GM12878 (cell line): ENCODE results near the gene EEF1G. TPM values are rescaled to one million over a fixed set of nuclear protein-coding genes. Genes with fewer than 3 reads are reported as not detected.
A peak's percentile ranks its signal among the peaks of the same experiment; 100 is the strongest.

ENCODE experiments used
- BHLHE40 ChIP-seq, 2 experiments: fragments of 450-650 bp in 1 of 2; IDR thresholded peaks; 2 replicates each; pipeline ENCODE4 v1.6.1; 2011 to 2017; ENCODE audit warnings: low read depth in 2 of 2, borderline replicate concordance in 1 of 2, improper control_type of control experiment in 1 of 2, low read length in 1 of 2, mild to moderate bottlenecking in 1 of 2
- CBFB ChIP-seq: IDR thresholded peaks from 2 replicates; pipeline ENCODE4 v1.6.1; 2016; ENCODE audit warnings: antibody characterized with exemption, low read depth
- CEBPZ ChIP-seq: fragments of 150-350 bp; IDR thresholded peaks from 2 replicates; pipeline ENCODE4 v1.6.1; 2016; ENCODE audit warnings: low read depth, low read length
- CUX1 ChIP-seq: IDR thresholded peaks from 2 replicates; pipeline ENCODE4 v1.6.1; 2012; ENCODE audit warnings: improper control_type of control experiment, low read depth, low read length; ENCODE audit not compliant: insufficient replicate concordance
- DPF2 ChIP-seq: fragments of 450-650 bp; IDR thresholded peaks from 2 replicates; pipeline ENCODE4 v1.6.1; 2017; ENCODE audit warnings: mild to moderate bottlenecking
- GATAD2B ChIP-seq: fragments of 450-650 bp; conservative IDR thresholded peaks from 2 replicates; pipeline ENCODE4 v1.6.1; 2017; ENCODE audit warnings: low read depth, mild to moderate bottlenecking, moderate library complexity
- HCFC1 ChIP-seq: fragments of 150-350 bp; IDR thresholded peaks from 2 replicates; pipeline ENCODE4 v1.6.1; 2014; ENCODE audit warnings: low read length
- HDGF ChIP-seq: fragments of 450-650 bp; IDR thresholded peaks from 2 replicates; pipeline ENCODE4 v1.6.1; 2016; ENCODE audit warnings: antibody characterized with exemption
- MTA2 ChIP-seq: fragments of 450-650 bp; IDR thresholded peaks from 2 replicates; pipeline ENCODE4 v1.6.1; 2016; ENCODE audit warnings: low read depth, mild to moderate bottlenecking, moderate library complexity
- MYB ChIP-seq: fragments of 150-350 bp; IDR thresholded peaks from 2 replicates; pipeline ENCODE4 v1.6.1; 2014; ENCODE audit warnings: mild to moderate bottlenecking, low read depth, low read length, borderline replicate concordance
- POLR2A ChIP-seq: IDR thresholded peaks from 2 replicates; pipeline ENCODE4 v1.6.1; 2011; ENCODE audit warnings: low read depth, mild to moderate bottlenecking, low read length
- RAD21 ChIP-seq: IDR thresholded peaks from 2 replicates; pipeline ENCODE4 v1.6.1; 2011; ENCODE audit warnings: mild to moderate bottlenecking, low read depth, low read length, moderate library complexity; ENCODE audit not compliant: insufficient read depth
- RUNX3 ChIP-seq: IDR thresholded peaks from 2 replicates; pipeline ENCODE4 v1.6.1; 2012; ENCODE audit warnings: low read length, inconsistent platforms
- SMAD5 ChIP-seq: IDR thresholded peaks from 2 replicates; pipeline ENCODE4 v1.6.1; 2016; ENCODE audit warnings: antibody characterized with exemption, low read depth
- SUPT20H ChIP-seq: IDR thresholded peaks from 2 replicates; pipeline ENCODE4 v1.6.1; 2011; ENCODE audit warnings: low read depth, mild to moderate bottlenecking, low read length, moderate library complexity, borderline replicate concordance; ENCODE audit not compliant: control insufficient read depth
- TCF7 ChIP-seq: IDR thresholded peaks from 2 replicates; pipeline ENCODE4 v1.6.1; 2014; ENCODE audit warnings: antibody characterized with exemption, borderline replicate concordance
- polyA plus RNA-seq, 11 experiments: library from polyadenylated mRNA; depleted of rRNA in 4 of 11; unstranded in 6 of 11; stranded (reverse) in 5 of 11; fragments of >200 nt; fragmentation: Nextera tagmentation in 4 of 11; fragmentation: Illumina TruSeq in 1 of 11; extraction: Ambion mirVana in 4 of 11; extraction: Trizol in 1 of 11; gene quantifications; 1 replicate in 1 of 11; 2 replicates in 10 of 11; pipeline versions ENCODE4 v1.2.1 to v1.2.3, GENCODE V29; 2011 to 2016; ENCODE audit warnings: inconsistent platforms in 2 of 11, missing spikeins in 2 of 11, low read depth in 1 of 11
- total RNA-seq, 4 experiments: library from RNA; depleted of rRNA in 3 of 4; stranded (reverse); fragments of >200 nt in 3 of 4; fragmentation: Illumina TruSeq in 1 of 4; extraction: Trizol in 1 of 4; gene quantifications; 2 replicates each; pipeline versions ENCODE4 v1.2.1 to v1.2.3, GENCODE V29; 2013 to 2021
- TF ChIP-seq, protein P1 (sequence below): fragments of 450-650 bp; IDR thresholded peaks from 2 replicates; pipeline ENCODE4 v1.6.1; 2014; ENCODE audit warnings: mild to moderate bottlenecking

EEF1G gene
- total and polyA plus RNA-seq, 10 of the 15 experiments (the other 5 are each of a cell fraction or from before 2014, with no cell fraction given) = 850 to 2,739 (median 2,277) TPM

- TF ChIP-seq, protein P1, sequence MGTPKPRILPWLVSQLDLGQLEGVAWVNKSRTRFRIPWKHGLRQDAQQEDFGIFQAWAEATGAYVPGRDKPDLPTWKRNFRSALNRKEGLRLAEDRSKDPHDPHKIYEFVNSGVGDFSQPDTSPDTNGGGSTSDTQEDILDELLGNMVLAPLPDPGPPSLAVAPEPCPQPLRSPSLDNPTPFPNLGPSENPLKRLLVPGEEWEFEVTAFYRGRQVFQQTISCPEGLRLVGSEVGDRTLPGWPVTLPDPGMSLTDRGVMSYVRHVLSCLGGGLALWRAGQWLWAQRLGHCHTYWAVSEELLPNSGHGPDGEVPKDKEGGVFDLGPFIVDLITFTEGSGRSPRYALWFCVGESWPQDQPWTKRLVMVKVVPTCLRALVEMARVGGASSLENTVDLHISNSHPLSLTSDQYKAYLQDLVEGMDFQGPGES = no peak
- TF ChIP-seq HDGF = peak; percentile 74; the same call in 1 of the 2 replicates
- TF ChIP-seq CBFB = peak; percentile 30; the same call in 1 of the 2 replicates
- 0 out of 2 replicates have a peak, but pooled peaks have one; percentile 48 for TF ChIP-seq SMAD5
- no peak for TF ChIP-seq MTA2
- TF ChIP-seq CUX1 = no peak
- no peak for TF ChIP-seq SUPT20H
- no peak for TF ChIP-seq MYB
- 0 out of 4 replicates have a peak, but pooled peaks of 1 of the 2 experiments have one; percentile 9 for TF ChIP-seq BHLHE40 (IDR thresholded peaks at IDR 0.05; ENCODE audit: borderline replicate concordance in 1 of 2, low read depth in 2 of 2, low read length in 1 of 2)
- TF ChIP-seq POLR2A = peak; percentile 21; the same call in 1 of the 2 replicates
- TF ChIP-seq GATAD2B = no peak
- peak; percentile 28; the same call in 1 of the 2 replicates for TF ChIP-seq RUNX3
- no peak for TF ChIP-seq TCF7
- TF ChIP-seq CEBPZ = no peak
- TF ChIP-seq HCFC1 = no peak
- peak; percentile 49 for TF ChIP-seq RAD21
- no peak for TF ChIP-seq DPF2
Observed at GRCh38 chr11:62593434-62594044, 19.8 kb upstream of the EEF1G start (continued).
